AG09309 (cell line): ENCODE data around the gene TOGARAM2.

ENCODE experiments used
- DNase-seq: peaks from one replicate; pipeline ENCODE4 v3.0.0-alpha.2; 2010; ENCODE audit warnings: low read depth
- H3K4me3 ChIP-seq: 2 replicates; pipeline ENCODE4 v1.5.1; 2011; ENCODE audit warnings: mild to moderate bottlenecking, low read depth, low read length, moderate library complexity; ENCODE audit not compliant: control insufficient read depth
- CTCF ChIP-seq: IDR thresholded peaks from 2 replicates; pipeline ENCODE4 v1.5.1; 2011; ENCODE audit warnings: mild to moderate bottlenecking, low read depth, low read length, inconsistent platforms; ENCODE audit not compliant: insufficient read depth, control insufficient read depth; ENCODE audit errors: missing control alignments

The TOGARAM2 gene

GRCh38 chr2:28990445-28990844 lies 9.3 kb downstream of the TOGARAM2 start:
- no peak for TF ChIP-seq CTCF
- no peak for DNase-seq
- H3K4me3 ChIP-seq = no peak overlapping the region

GRCh38 chr2:28991021-28991420 lies 9.9 kb downstream of the TOGARAM2 start:
- DNase-seq = peak; percentile 18
- TF ChIP-seq CTCF = no peak
- no peak overlapping the region for H3K4me3 ChIP-seq

GRCh38 chr2:28991460-28991859 lies 10.4 kb downstream of the TOGARAM2 start:
- H3K4me3 ChIP-seq = no peak overlapping the region
- TF ChIP-seq CTCF = no peak
- no peak for DNase-seq

GRCh38 chr2:28993206-28993960 lies 12.3 kb downstream of the TOGARAM2 start:
- no peak for TF ChIP-seq CTCF
- no peak overlapping the region for H3K4me3 ChIP-seq
- no peak for DNase-seq

- no peak for TF ChIP-seq CTCF
- no peak overlapping the region for H3K4me3 ChIP-seq
- DNase-seq = no peak
Observed at GRCh38 chr2:28994074-28994473, 13.0 kb downstream of the TOGARAM2 start.

GRCh38 chr2:28994679-28995078 lies 13.6 kb downstream of the TOGARAM2 start:
- TF ChIP-seq CTCF = no peak
- no peak overlapping the region for H3K4me3 ChIP-seq

More at GRCh38 chr2:28994679-28995078, 13.6 kb downstream of the TOGARAM2 start:
- DNase-seq = no peak
